Tibial nerve (tissue), 4 donors: ENCODE measurements around the gene ZNF853. TPM values are rescaled to one million over a fixed set of nuclear protein-coding genes. Genes with fewer than 3 reads are reported as not detected.
"Not testable (repeated sequence)": the region's sequence is repeated elsewhere in the genome, so short reads cannot be mapped to it uniquely, and the experiment has no call there.

Experiments used
- DNase-seq, 2 donors: peaks; one replicate each; pipeline ENCODE4 v3.0.0-alpha.2; 2019; ENCODE audit warnings: low spot score in 2 of 2
- H3K27ac ChIP-seq, 4 donors: fragments of 200-600 bp; sonication (generic) in 3 of 4; one replicate each; pipeline ENCODE4 v1.5.1; 2017 to 2019; ENCODE audit warnings: mild to moderate bottlenecking in 1 of 4
- H3K27me3 ChIP-seq, 2 donors: fragments of 200-600 bp; sonication (generic) in 1 of 2; one replicate each; pipeline versions ENCODE4 v1.5.1 to v1.6.0; 2017 to 2019
- H3K36me3 ChIP-seq, 3 donors: fragments of 200-600 bp; sonication (generic); one replicate each; pipeline ENCODE4 v1.5.1; 2018 to 2019
- H3K4me1 ChIP-seq, 4 donors: fragments of 200-600 bp; sonication (generic) in 3 of 4; one replicate each; pipeline ENCODE4 v1.5.1; 2017 to 2019
- H3K4me3 ChIP-seq, 4 donors: fragments of 200-600 bp; sonication (generic) in 3 of 4; one replicate each; pipeline ENCODE4 v1.5.1; 2017 to 2019; ENCODE audit warnings: mild to moderate bottlenecking in 1 of 4, moderate library complexity in 1 of 4
- H3K9me3 ChIP-seq, 4 donors: fragments of 200-600 bp; sonication (generic) in 3 of 4; one replicate each; pipeline ENCODE4 v1.5.1; 2017 to 2019
- EP300 ChIP-seq, 2 donors: sonication (generic); formaldehyde crosslinking; IDR thresholded peaks; one replicate each; pipeline ENCODE4 v1.6.1; 2017; ENCODE audit warnings: antibody characterized with exemption in 2 of 2, mild to moderate bottlenecking in 1 of 2
- POLR2A ChIP-seq, 2 donors: fragments of 450-650 bp; IDR thresholded peaks; one replicate each; pipeline ENCODE4 v1.6.1; 2017; ENCODE audit warnings: antibody characterized with exemption in 2 of 2, mild to moderate bottlenecking in 2 of 2, moderate library complexity in 2 of 2
- WGBS, 2 donors: methylation state at CpG; one replicate each; pipeline ENCODE4 v1.1.5; 2018; 5-methylcytosine and 5-hydroxymethylcytosine counted together
- total RNA-seq, 4 donors: library from RNA; depleted of rRNA; stranded (reverse); fragments of >200 nt; gene quantifications; one replicate each; pipeline ENCODE4 v1.1.0, GENCODE V29; 2016
- TF ChIP-seq, protein P1 (sequence below), 5 experiments: fragments of 200-600 bp in 3 of 5; fragments of 450-650 bp in 2 of 5; sonication (generic) in 3 of 5; IDR thresholded peaks; one replicate each; pipeline ENCODE4 v1.5.1; 2016 to 2019; ENCODE audit warnings: antibody characterized with exemption in 5 of 5, mild to moderate bottlenecking in 3 of 5, moderate library complexity in 2 of 5

Gene ZNF853
- total RNA-seq, 4 donors from 2014 or later = 8.2 to 18.2 (median 12.7) TPM

- TF ChIP-seq, protein P1, sequence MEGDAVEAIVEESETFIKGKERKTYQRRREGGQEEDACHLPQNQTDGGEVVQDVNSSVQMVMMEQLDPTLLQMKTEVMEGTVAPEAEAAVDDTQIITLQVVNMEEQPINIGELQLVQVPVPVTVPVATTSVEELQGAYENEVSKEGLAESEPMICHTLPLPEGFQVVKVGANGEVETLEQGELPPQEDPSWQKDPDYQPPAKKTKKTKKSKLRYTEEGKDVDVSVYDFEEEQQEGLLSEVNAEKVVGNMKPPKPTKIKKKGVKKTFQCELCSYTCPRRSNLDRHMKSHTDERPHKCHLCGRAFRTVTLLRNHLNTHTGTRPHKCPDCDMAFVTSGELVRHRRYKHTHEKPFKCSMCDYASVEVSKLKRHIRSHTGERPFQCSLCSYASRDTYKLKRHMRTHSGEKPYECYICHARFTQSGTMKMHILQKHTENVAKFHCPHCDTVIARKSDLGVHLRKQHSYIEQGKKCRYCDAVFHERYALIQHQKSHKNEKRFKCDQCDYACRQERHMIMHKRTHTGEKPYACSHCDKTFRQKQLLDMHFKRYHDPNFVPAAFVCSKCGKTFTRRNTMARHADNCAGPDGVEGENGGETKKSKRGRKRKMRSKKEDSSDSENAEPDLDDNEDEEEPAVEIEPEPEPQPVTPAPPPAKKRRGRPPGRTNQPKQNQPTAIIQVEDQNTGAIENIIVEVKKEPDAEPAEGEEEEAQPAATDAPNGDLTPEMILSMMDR (IDR thresholded peaks at IDR 0.05) = no peak
- TF ChIP-seq POLR2A (IDR thresholded peaks at IDR 0.05) = no peak
- no peak for TF ChIP-seq EP300 (IDR thresholded peaks at IDR 0.05)
- DNase-seq = no peak
- 93 to 95% methylated on average over 17 of the region's 17 CpGs for WGBS, 2 donors
- H3K27ac ChIP-seq = no peak overlapping the region
- H3K4me3 ChIP-seq = no peak overlapping the region
- no peaks in the 10 kb centered on the region for H3K27me3 ChIP-seq
- H3K4me1 ChIP-seq = no peaks in the 10 kb centered on the region
- peaks cover 5 to 60% (median 7%) of the 10 kb centered on the region in 3 donors for H3K36me3 ChIP-seq
- peaks cover 0 to 18% (median 0%) of the 10 kb centered on the region in 4 donors for H3K9me3 ChIP-seq
These were observed 40.4 kb downstream of the ZNF853 start for GRCh38 chr7:6655636-6656385.

GRCh38 chr7:6656413-6656812 lies 41.0 kb downstream of the ZNF853 start:
- WGBS, 2 donors = 94 to 97% methylated on average over 9 of the region's 9 CpGs
- peaks cover 5 to 54% (median 7%) of the 10 kb centered on the region in 3 donors for H3K36me3 ChIP-seq
- no peak overlapping the region for H3K27ac ChIP-seq
- DNase-seq = no peak
- H3K4me3 ChIP-seq = no peak overlapping the region
- H3K9me3 ChIP-seq = peaks cover 0 to 18% (median 0%) of the 10 kb centered on the region in 4 donors
- H3K27me3 ChIP-seq = no peaks in the 10 kb centered on the region
- no peaks in the 10 kb centered on the region for H3K4me1 ChIP-seq
- TF ChIP-seq, protein P1 (IDR thresholded peaks at IDR 0.05) = no peak
- TF ChIP-seq POLR2A (IDR thresholded peaks at IDR 0.05) (no peak), EP300 (IDR thresholded peaks at IDR 0.05) (no peak)

DNA sequence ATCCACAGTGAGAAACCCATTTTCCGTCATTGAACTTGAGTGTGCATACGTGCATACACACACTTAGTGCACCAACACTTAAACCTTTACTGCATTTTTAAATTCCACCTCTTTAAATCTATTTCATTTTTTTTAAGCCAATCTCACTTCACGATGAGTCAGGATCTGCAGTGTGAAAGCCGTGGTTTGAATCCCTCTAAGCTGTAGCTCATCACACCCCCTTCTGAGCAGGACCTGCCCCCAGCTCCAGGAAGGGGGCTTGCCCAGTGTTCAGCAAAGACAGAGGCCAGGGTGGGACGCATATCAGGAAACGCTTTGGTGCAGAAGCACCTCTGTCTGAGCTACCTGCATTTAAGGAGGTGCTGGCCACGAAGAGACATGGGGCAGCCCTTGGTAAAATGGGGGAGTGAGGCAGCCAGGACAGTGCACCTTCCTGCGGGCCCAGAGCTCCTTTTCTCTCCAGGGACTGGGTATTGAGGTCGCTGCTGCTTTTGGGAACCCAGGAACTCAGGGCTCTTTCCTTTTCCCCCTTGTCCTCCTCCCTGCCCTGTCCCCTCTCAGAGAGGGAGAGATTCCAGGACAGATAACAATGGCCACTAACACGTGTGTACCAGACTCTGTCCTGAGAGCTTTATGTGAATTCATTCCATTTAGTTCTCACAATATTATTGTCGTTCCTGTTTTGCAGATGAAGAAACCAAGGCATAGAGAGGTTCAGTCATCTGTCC lies 43.4 kb downstream of the ZNF853 start:
- Histone ChIP-seq H3K9me3 (no peaks in the 10 kb centered on the region), H3K4me3 (no peak overlapping the region), H3K4me1 (peaks cover 0 to 1% (median 0%) of the 10 kb centered on the region in 4 donors), H3K36me3 (peaks cover 0 to 30% (median 0%) of the 10 kb centered on the region in 3 donors), H3K27me3 (peaks cover 0 to 6% of the 10 kb centered on the region in 2 donors), H3K27ac (no peak overlapping the region)
- no peak for TF ChIP-seq EP300 (IDR thresholded peaks at IDR 0.05)
- TF ChIP-seq, protein P1 (IDR thresholded peaks at IDR 0.05) = no peak
- TF ChIP-seq POLR2A (IDR thresholded peaks at IDR 0.05) = no peak
- no peak for DNase-seq
- 28 to 29% methylated on average over 11 of the region's 11 CpGs for WGBS, 2 donors

DNA sequence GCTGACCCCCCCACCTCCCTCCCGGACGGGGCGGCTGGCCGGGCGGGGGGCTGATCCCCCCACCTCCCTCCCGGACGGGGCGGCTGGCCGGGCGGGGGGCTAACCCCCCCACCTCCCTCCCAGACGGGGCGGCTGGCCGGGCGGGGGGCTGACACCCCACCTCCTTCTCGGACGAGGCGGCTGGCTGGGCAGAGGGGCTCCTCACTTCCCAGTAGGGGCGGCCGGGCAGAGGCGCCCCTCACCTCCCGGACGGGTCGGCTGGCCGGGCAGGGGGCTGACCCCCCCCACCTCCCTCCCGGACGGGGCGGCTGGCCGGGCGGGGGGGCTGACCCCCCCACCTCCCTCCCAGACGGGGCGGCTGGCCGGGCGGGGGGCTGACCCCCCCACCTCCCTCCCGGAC lies 55.4 kb downstream of the ZNF853 start:
- not testable (repeated sequence) for H3K27ac ChIP-seq, DNase-seq, H3K4me3 ChIP-seq, H3K27me3 ChIP-seq, H3K4me1 ChIP-seq
- peaks cover 0 to 48% (median 0%) of the 10 kb centered on the region in 3 donors for H3K36me3 ChIP-seq
- peaks cover 7 to 85% (median 31%) of the 10 kb centered on the region in 4 donors for H3K9me3 ChIP-seq
- WGBS, 2 donors = no CpG with 5 or more reads among the region's 34 CpGs

Other genes with a start within 250 kb of the ZNF853 start
- 100 to 1,000 TPM; 133 to 222 (median 140) TPM for gene RAC1, start 241.1 kb upstream of the ZNF853 start, total RNA-seq
- gene DAGLB, start 167.7 kb upstream of the ZNF853 start, total RNA-seq = 10 to 100 TPM; 12.6 to 25.8 (median 18.0) TPM
- 10 to 100 TPM; 61.0 to 80.6 (median 72.2) TPM for gene KDELR2, start 131.5 kb upstream of the ZNF853 start, total RNA-seq
- not detected for gene GRID2IP, start 64.1 kb upstream of the ZNF853 start, total RNA-seq
- 10 to 100 TPM; 38.1 to 48.3 (median 43.2) TPM for gene ZDHHC4, start 38.2 kb upstream of the ZNF853 start, total RNA-seq
- 10 to 100 TPM; 28.0 to 63.0 (median 34.0) TPM for gene INTS15, start 25.6 kb upstream of the ZNF853 start, total RNA-seq
- gene ZNF316, start 21.7 kb downstream of the ZNF853 start, total RNA-seq = 10 to 100 TPM; 32.1 to 77.7 (median 36.2) TPM
- gene ZNF12, start 91.3 kb downstream of the ZNF853 start, total RNA-seq = 10 to 100 TPM; 27.9 to 35.2 (median 32.0) TPM
- 1 to 10 TPM in 1 of 4 donors, under 1 TPM in 2, not detected in 1; 0.20 to 3.3 (median 0.21) TPM for gene RSPH10B2, start 138.5 kb downstream of the ZNF853 start, total RNA-seq
- 100 to 1,000 TPM in 1 of 4 donors, 10 to 100 TPM in 3; 45.7 to 136 (median 69.7) TPM for gene CCZ1B, start 210.7 kb downstream of the ZNF853 start, total RNA-seq